Loucy (cell line): ENCODE results near the gene TMEM187.

ENCODE experiments used
- H2AFZ ChIP-seq: fragments of 200-600 bp; sonication (generic); 2 replicates; pipeline ENCODE4 v1.6.0; 2016; ENCODE audit warnings: antibody characterized with exemption, mild to moderate bottlenecking, low read length, moderate library complexity
- H3F3A ChIP-seq: fragments of 200-600 bp; 2 replicates; pipeline ENCODE4 v1.6.0; 2016; ENCODE audit warnings: antibody characterized with exemption, low read depth, mild to moderate bottlenecking
- H3K27me3 ChIP-seq: fragments of 200-600 bp; sonication (generic); 2 replicates; pipeline ENCODE4 v1.6.1; 2014; ENCODE audit warnings: low read length, mild to moderate bottlenecking; ENCODE audit not compliant: insufficient read depth, poor library complexity, severe bottlenecking
- H3K36me3 ChIP-seq: fragments of 200-600 bp; sonication (generic); 2 replicates; pipeline ENCODE4 v1.6.1; 2016; ENCODE audit warnings: low read length; ENCODE audit not compliant: insufficient read depth
- H3K4me1 ChIP-seq: fragments of 200-600 bp; sonication (generic); 2 replicates; pipeline ENCODE4 v1.5.1; 2014; ENCODE audit warnings: low read length, mild to moderate bottlenecking; ENCODE audit not compliant: insufficient read depth, poor library complexity, severe bottlenecking
- H3K4me2 ChIP-seq: fragments of 200-600 bp; sonication (generic); 2 replicates; pipeline ENCODE4 v1.6.0; 2014; ENCODE audit warnings: antibody characterized with exemption, low read length, low read depth, mild to moderate bottlenecking; ENCODE audit not compliant: poor library complexity, severe bottlenecking
- H3K4me3 ChIP-seq: fragments of 200-600 bp; sonication (generic); 2 replicates; pipeline ENCODE4 v1.5.1; 2014; ENCODE audit warnings: low read length, mild to moderate bottlenecking, mixed read lengths; ENCODE audit not compliant: poor library complexity, severe bottlenecking
- H3K79me2 ChIP-seq: fragments of 200-600 bp; sonication (generic); 2 replicates; pipeline ENCODE4 v1.6.1; 2014; ENCODE audit warnings: low read length; ENCODE audit not compliant: insufficient read depth
- H3K9ac ChIP-seq: fragments of 200-600 bp; sonication (generic); 2 replicates; pipeline ENCODE4 v1.6.0; 2014; ENCODE audit warnings: mild to moderate bottlenecking, low read depth, low read length, moderate library complexity; ENCODE audit not compliant: poor library complexity, severe bottlenecking
- H3K9me2 ChIP-seq: fragments of 200-600 bp; sonication (generic); replicated peaks from 2 replicates; pipeline ENCODE4 v1.6.1; 2016; ENCODE audit warnings: low read depth, low read length, mixed read lengths
- H3K9me3 ChIP-seq: fragments of 200-600 bp; sonication (generic); 2 replicates; pipeline ENCODE4 v1.6.1; 2014; ENCODE audit warnings: mild to moderate bottlenecking, antibody characterized with exemption, low read length, low read depth; ENCODE audit not compliant: insufficient read depth
- H4K20me1 ChIP-seq: fragments of 200-600 bp; sonication (generic); 2 replicates; pipeline ENCODE4 v1.6.0; 2014; ENCODE audit warnings: antibody characterized with exemption, low read length, mild to moderate bottlenecking; ENCODE audit not compliant: insufficient read depth, poor library complexity, severe bottlenecking
- EZH2phosphoT487 ChIP-seq: fragments of 200-600 bp; IDR thresholded peaks from 2 replicates; pipeline ENCODE4 v1.6.1; 2018; ENCODE audit warnings: antibody characterized with exemption, mild to moderate bottlenecking, moderate library complexity, borderline replicate concordance
- TF ChIP-seq, protein P1 (sequence below): fragments of 200-600 bp; sonication (generic); conservative IDR thresholded peaks from 2 replicates; pipeline ENCODE4 v1.5.1; 2014; ENCODE audit warnings: mild to moderate bottlenecking, antibody characterized with exemption, low read length

TMEM187 gene

GRCh38 chrX:153960077-153960476 is 12.5 kb upstream of the TMEM187 start:
- Histone ChIP-seq H3K36me3 (peaks cover 95% of the 10 kb centered on the region; the same call in 1 of the 2 replicates), H3K4me1 (no peaks in the 10 kb centered on the region), H3K9me2 (no peaks in the 10 kb centered on the region), H3K27me3 (no peaks in the 10 kb centered on the region), H3K4me2 (no peak overlapping the region), H3K4me3 (no peak overlapping the region), H3K79me2 (peaks cover 42% of the 10 kb centered on the region), H4K20me1 (peaks cover 26% of the 10 kb centered on the region), H3K9me3 (no peaks in the 10 kb centered on the region), H3K9ac (no peak overlapping the region), H3F3A (no peaks in the 10 kb centered on the region), H2AFZ (no peak overlapping the region)
- TF ChIP-seq, protein P1, sequence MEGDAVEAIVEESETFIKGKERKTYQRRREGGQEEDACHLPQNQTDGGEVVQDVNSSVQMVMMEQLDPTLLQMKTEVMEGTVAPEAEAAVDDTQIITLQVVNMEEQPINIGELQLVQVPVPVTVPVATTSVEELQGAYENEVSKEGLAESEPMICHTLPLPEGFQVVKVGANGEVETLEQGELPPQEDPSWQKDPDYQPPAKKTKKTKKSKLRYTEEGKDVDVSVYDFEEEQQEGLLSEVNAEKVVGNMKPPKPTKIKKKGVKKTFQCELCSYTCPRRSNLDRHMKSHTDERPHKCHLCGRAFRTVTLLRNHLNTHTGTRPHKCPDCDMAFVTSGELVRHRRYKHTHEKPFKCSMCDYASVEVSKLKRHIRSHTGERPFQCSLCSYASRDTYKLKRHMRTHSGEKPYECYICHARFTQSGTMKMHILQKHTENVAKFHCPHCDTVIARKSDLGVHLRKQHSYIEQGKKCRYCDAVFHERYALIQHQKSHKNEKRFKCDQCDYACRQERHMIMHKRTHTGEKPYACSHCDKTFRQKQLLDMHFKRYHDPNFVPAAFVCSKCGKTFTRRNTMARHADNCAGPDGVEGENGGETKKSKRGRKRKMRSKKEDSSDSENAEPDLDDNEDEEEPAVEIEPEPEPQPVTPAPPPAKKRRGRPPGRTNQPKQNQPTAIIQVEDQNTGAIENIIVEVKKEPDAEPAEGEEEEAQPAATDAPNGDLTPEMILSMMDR, result no peak
- no peak for TF ChIP-seq EZH2phosphoT487

- Histone ChIP-seq H3K4me1 (peaks cover 5% of the 10 kb centered on the region), H3K36me3 (peaks cover 88% of the 10 kb centered on the region; the same call in 1 of the 2 replicates), H3K4me3 (no peak overlapping the region), H3K79me2 (peaks cover 49% of the 10 kb centered on the region), H3K9me2 (no peaks in the 10 kb centered on the region), H2AFZ (no peak overlapping the region), H4K20me1 (peaks cover 31% of the 10 kb centered on the region), H3K4me2 (no peak overlapping the region), H3K9ac (no peak overlapping the region), H3K27me3 (no peaks in the 10 kb centered on the region), H3K9me3 (no peaks in the 10 kb centered on the region), H3F3A (no peaks in the 10 kb centered on the region)
- TF ChIP-seq EZH2phosphoT487, result no peak
- TF ChIP-seq, protein P1, result no peak
Observed at GRCh38 chrX:153960786-153961185, 11.8 kb upstream of the TMEM187 start.

DNA sequence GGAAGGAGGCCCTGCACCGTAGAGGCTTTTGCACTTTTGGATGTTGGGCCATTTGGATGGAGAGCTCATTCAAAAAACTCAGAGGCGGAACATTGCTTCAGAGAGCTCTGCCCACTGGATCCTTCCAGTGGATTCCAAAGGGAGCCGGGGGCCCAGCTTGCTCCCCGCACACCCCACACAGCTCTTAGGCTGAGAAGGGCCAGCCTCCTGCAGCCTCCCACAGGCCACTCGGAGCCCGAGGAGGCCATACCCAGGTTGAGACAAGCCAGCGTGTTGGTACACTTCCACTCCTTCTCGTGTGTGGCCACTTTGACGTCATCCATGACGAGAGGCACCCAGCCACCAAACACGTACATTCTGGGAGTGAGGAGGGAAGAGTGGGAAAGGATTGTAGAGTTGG is 11.3 kb upstream of the TMEM187 start:
- Histone ChIP-seq H3K4me1 (peaks cover 6% of the 10 kb centered on the region), H2AFZ (no peak overlapping the region), H3K9ac (no peak overlapping the region), H3K4me2 (no peak overlapping the region), H3K4me3 (no peak overlapping the region), H3K27me3 (no peaks in the 10 kb centered on the region), H4K20me1 (peaks cover 36% of the 10 kb centered on the region), H3K36me3 (peaks cover 83% of the 10 kb centered on the region; the same call in 1 of the 2 replicates), H3K9me2 (no peaks in the 10 kb centered on the region), H3K9me3 (no peaks in the 10 kb centered on the region), H3F3A (no peaks in the 10 kb centered on the region), H3K79me2 (peaks cover 54% of the 10 kb centered on the region)
- no peak for TF ChIP-seq EZH2phosphoT487
- TF ChIP-seq, protein P1, result no peak
